B cell (primary cell): ENCODE measurements around the gene ADCY10.

Source experiments
- CTCF ChIP-seq: fragments of 200-600 bp; IDR thresholded peaks from one replicate; pipeline ENCODE4 v1.8.0; 2022; ENCODE audit warnings: antibody characterized with exemption, mild to moderate bottlenecking
- EZH2 ChIP-seq: IDR thresholded peaks from 2 replicates; pipeline ENCODE4 v1.6.1; 2012; ENCODE audit warnings: borderline replicate concordance, low read depth, mild to moderate bottlenecking, moderate library complexity, low read length; ENCODE audit not compliant: insufficient read depth, poor library complexity, severe bottlenecking

GRCh38 chr1:167856711-167857418 lies 57.1 kb downstream of the ADCY10 start:
- TF ChIP-seq CTCF, result no peak
- no peak for TF ChIP-seq EZH2
